ENCODE results near the gene TBXA2R. TPM values are rescaled to one million over a fixed set of nuclear protein-coding genes. Genes with fewer than 3 reads are reported as not detected.

The TBXA2R gene
- total RNA-seq, 6 experiments from 2014 or later, result 7.1 to 8.8 (median 7.4) TPM

- no peak for DNase-seq
- H3K27ac Mint-ChIP-seq, result no peak overlapping the region
- no peak overlapping the region for H3K4me3 Mint-ChIP-seq
- H3K27me3 Mint-ChIP-seq (ENCODE audit: insufficient read depth), result no peaks in the 10 kb centered on the region; the same call in 1 of the 2 replicates
- no peak for TF ChIP-seq CTCF (IDR thresholded peaks at IDR 0.05)
- H3K36me3 Mint-ChIP-seq (ENCODE audit: low read depth), result no peaks in the 10 kb centered on the region
- no peaks in the 10 kb centered on the region for H3K9me3 Mint-ChIP-seq
- H3K4me1 Mint-ChIP-seq (ENCODE audit: low read depth), result no peaks in the 10 kb centered on the region
Measured at GRCh38 chr19:3646336-3647092, 39.8 kb upstream of the TBXA2R start.

GRCh38 chr19:3645726-3646125 lies 39.1 kb upstream of the TBXA2R start:
- H3K36me3 Mint-ChIP-seq (ENCODE audit: low read depth), result no peaks in the 10 kb centered on the region
- no peaks in the 10 kb centered on the region; the same call in none of the 2 replicates for H3K27me3 Mint-ChIP-seq (ENCODE audit: insufficient read depth)
- no peaks in the 10 kb centered on the region for H3K9me3 Mint-ChIP-seq
- no peak overlapping the region for H3K27ac Mint-ChIP-seq
- no peaks in the 10 kb centered on the region for H3K4me1 Mint-ChIP-seq (ENCODE audit: low read depth)
- no peak overlapping the region for H3K4me3 Mint-ChIP-seq
- DNase-seq, result no peak
- no peak for TF ChIP-seq CTCF (IDR thresholded peaks at IDR 0.05)

DNA sequence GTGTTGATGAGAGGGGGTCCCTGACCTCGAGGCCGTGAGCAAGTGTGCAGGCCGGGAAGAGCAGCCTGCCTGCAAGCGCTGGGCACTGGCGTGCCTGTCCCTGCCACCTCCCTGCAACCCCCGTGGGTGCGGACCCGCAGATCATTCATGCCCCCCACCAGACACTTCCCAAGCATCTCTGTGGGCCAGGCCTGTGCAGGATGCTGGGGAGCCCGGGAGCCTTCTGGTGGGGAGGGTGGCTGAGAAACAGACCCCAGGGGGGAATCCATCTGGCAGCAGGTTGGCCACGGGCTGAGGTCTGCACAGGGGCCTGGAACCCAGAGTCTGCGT lies 38.4 kb upstream of the TBXA2R start:
- no peak for DNase-seq
- Mint-ChIP-seq H3K4me3 (no peak overlapping the region), H3K27me3 (ENCODE audit: insufficient read depth) (no peaks in the 10 kb centered on the region; the same call in none of the 2 replicates), H3K9me3 (no peaks in the 10 kb centered on the region), H3K36me3 (ENCODE audit: low read depth) (no peaks in the 10 kb centered on the region), H3K27ac (no peak overlapping the region), H3K4me1 (ENCODE audit: low read depth) (no peaks in the 10 kb centered on the region)
- TF ChIP-seq CTCF (IDR thresholded peaks at IDR 0.05), result no peak

DNA sequence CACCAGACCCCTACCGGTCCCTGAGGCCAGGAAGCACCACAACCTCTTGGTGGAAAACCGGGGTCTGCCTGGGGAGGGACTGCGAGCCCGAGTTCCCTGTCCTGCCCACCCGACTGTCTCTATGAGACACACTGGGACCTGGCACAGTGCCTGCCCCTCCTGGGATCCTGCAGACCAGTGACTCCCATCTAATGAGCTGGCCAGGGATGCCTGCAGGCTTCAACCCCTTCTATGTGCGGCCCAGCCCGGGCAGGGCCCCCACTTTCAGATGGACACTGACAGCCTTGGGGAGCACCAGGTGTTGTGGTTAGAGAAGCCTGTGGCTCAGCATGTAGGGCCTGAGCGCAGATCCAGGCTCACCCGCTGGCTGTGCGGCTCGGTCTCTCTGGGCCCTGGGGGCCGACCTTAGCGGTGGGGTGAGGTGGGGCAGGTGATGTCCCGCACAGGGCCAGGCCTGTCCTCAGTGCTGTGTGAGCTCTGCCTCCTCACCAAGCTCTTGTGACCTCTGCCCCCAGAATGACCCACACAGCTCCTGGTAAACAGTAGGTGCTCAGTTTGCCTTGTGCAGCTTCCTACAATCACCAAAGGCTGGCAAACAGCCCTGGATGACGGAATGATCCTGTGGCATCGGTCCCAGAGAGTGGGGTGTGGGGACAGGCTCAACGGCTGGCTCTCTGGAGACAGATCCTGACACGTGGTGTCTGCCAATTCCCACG lies 37.8 kb upstream of the TBXA2R start:
- no peaks in the 10 kb centered on the region for H3K4me1 Mint-ChIP-seq (ENCODE audit: low read depth)
- H3K4me3 Mint-ChIP-seq, result no peak overlapping the region
- 0 out of 2 replicates have a peak, but pooled peaks cover 5% of the 10 kb centered on the region for H3K36me3 Mint-ChIP-seq (ENCODE audit: low read depth)
- no peak for DNase-seq
- no peak for TF ChIP-seq CTCF (IDR thresholded peaks at IDR 0.05)
- H3K27me3 Mint-ChIP-seq (ENCODE audit: insufficient read depth), result no peaks in the 10 kb centered on the region; the same call in none of the 2 replicates
- no peak overlapping the region for H3K27ac Mint-ChIP-seq
- H3K9me3 Mint-ChIP-seq, result no peaks in the 10 kb centered on the region

GRCh38 chr19:3643674-3644313 lies 37.1 kb upstream of the TBXA2R start:
- Mint-ChIP-seq H3K9me3 (no peaks in the 10 kb centered on the region), H3K4me3 (no peak overlapping the region), H3K27ac (no peak overlapping the region), H3K27me3 (ENCODE audit: insufficient read depth) (no peaks in the 10 kb centered on the region; the same call in none of the 2 replicates), H3K36me3 (ENCODE audit: low read depth) (0 out of 2 replicates have a peak, but pooled peaks cover 9% of the 10 kb centered on the region), H3K4me1 (ENCODE audit: low read depth) (no peaks in the 10 kb centered on the region)
- TF ChIP-seq CTCF (IDR thresholded peaks at IDR 0.05), result no peak
- no peak for DNase-seq
